ENCODE measurements around the gene PKP2.

- TF ChIP-seq CTCF (IDR thresholded peaks at IDR 0.05) (no peak), POLR2AphosphoS5 (IDR thresholded peaks at IDR 0.05; ENCODE audit: insufficient read depth in 1 of 2, low read depth in 1 of 2) (no peak), POLR2A (IDR thresholded peaks at IDR 0.05) (no peak)
Observed at GRCh38 chr12:32939801-32940200, 43.2 kb upstream of the PKP2 start.

Measured in vagina (tissue), 2 donors.